GM19193 (cell line): ENCODE measurements around the gene SYPL2.

Experiments used
- POLR2A ChIP-seq: IDR thresholded peaks from 4 replicates; pipeline ENCODE4 v1.6.1; 2011; ENCODE audit not compliant: insufficient read depth, insufficient read length; ENCODE audit errors: extremely low read depth

Gene SYPL2

GRCh38 chr1:109499661-109500536 lies 33.6 kb downstream of the SYPL2 start:
- TF ChIP-seq POLR2A: no peak

GRCh38 chr1:109500941-109501381 lies 34.6 kb downstream of the SYPL2 start:
- no peak for TF ChIP-seq POLR2A

GRCh38 chr1:109501644-109502363 lies 35.5 kb downstream of the SYPL2 start:
- TF ChIP-seq POLR2A: no peak

- TF ChIP-seq POLR2A: no peak
These were observed 36.1 kb downstream of the SYPL2 start for GRCh38 chr1:109502364-109502851.

- no peak for TF ChIP-seq POLR2A
These were observed 37.6 kb downstream of the SYPL2 start for GRCh38 chr1:109503935-109504334.

- no peak for TF ChIP-seq POLR2A
These were observed 38.6 kb downstream of the SYPL2 start for GRCh38 chr1:109504974-109505373.

DNA sequence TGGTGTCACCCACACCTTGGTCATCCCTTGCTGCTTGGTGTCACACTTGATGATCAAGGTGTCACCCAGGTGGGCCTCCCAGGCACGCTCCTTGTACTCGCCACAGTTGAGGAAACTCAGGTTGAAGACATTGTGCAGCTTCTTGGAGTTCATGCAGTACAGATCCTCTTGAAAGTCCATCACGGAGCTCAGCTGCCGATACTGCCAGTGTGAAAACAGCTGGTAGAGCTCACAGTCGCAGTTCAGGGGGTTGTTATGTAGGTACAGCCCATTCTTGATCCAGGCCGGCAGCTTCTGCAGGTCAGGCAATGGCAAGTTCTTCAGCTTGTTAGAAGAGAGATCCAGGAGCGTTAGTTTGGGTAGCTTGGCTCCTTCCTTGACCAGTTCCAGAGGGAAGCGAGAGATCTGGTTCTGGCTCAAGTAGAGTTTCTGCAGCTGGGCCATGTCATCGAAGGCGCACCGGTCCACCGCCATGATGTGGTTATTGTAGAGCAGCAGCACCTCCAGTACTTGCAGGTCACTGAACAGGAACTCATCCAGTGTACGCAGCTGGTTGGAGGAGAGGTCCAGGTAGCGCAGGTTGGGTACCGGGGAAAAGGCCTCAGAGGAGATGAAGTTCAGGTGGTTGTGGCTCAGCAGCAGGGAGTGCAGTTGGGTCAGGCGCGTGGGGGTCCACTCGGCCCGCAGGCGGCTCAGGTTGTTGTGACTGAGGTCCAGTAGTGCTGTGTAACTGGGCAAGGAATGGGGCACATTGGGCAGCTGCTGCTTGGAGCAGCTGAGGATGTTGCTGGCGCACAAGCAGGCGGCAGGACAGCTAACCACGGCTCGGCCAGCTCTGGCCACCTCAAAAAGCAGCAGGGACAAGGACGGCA lies 41.9 kb downstream of the SYPL2 start:
- TF ChIP-seq POLR2A: no peak

DNA sequence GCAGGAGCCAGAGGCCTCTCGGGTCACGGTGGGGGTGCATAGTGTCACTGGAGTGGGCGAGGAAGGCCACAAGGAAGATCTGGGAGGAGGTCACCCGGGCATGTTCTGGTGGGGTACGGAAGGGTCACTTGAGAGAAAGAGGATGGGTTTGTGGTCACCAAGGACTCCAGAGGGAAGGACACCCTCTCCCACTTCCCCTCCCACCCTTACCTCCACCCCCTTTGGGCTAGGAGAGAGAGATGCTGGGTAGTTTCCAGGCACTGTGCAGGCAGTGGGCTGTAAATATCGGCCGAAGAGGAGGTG lies 42.5 kb downstream of the SYPL2 start:
- TF ChIP-seq POLR2A: no peak

DNA sequence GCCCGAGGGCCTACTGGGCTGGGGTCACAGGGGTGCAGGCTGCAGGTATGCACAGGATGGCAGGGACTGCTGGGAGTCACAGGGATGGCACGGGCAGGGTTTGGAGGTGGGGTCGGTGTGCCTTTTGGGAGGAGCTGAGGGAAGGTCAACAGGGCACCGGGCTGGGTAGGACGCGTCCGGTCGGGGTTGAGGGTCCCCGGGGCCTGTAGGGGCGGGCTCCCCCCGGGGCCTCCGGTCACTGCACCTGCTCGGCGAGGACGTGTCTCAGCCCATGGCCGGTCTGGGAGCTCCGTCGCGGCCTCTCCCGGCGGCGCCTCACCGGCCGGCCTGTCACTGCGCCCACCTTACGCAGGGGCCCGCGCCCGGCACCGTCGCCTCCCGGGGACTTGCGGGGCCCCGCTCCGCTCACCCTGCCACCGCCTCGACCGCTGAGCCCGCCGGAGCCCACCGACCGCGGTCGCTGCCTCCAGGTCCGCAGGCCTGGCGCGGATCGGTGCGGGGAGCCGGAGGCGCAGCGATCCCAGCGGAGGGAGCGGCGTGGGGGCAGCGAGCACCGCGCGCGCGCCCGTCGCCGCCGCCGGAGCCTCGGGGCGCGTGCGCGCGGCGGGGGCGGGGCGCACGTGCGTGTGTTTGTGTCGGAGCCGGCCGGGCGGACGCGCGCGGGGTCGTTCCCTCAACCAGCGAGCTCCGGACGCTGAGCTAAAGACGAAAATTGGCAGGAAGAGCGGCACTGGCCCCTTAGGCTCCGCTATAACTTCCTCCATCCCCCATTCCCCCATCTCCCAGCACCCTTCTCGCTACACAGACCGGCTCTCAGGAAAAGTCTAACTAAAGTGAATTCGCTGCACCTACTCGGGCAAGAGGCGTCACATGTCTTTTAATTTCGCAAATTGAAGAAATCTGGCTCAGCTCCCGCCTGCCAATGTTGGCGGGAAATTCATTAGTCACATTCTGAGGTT lies 43.1 kb downstream of the SYPL2 start, which contains the start of gene AMIGO1:
AMIGO1 (minus strand) TSS at position 552 of the 959 bp plus-strand sequence. CDS start 815 bp downstream, outside the sequence.
- no peak for TF ChIP-seq POLR2A

DNA sequence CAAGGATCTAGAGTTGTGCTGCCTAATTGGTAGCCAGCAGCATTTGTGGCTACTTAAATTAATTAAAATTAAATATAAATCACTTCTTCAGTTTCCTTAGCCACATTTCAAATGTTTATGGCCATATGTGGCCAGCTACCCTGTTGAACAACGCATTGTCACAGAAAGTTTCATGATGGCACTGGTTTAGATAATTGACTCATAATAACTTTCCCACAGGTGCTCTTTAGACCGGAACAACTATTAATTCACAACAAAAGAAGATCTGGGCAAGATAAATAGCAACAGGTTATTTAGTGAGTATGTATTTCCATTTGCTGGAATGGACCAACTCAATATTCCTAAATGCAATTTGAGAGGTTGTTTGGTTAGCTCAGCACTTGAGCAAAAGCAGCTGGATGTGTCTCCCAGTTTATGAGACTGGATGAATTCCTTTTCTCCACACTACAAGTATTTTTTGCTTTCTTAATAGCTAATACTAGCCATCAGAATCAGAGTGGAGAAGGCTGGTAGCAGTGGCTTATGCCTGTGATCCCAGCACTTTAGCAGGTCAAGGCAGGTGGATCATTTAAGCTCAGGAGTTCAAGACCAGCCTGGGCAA lies 46.9 kb downstream of the SYPL2 start:
- TF ChIP-seq POLR2A: no peak

DNA sequence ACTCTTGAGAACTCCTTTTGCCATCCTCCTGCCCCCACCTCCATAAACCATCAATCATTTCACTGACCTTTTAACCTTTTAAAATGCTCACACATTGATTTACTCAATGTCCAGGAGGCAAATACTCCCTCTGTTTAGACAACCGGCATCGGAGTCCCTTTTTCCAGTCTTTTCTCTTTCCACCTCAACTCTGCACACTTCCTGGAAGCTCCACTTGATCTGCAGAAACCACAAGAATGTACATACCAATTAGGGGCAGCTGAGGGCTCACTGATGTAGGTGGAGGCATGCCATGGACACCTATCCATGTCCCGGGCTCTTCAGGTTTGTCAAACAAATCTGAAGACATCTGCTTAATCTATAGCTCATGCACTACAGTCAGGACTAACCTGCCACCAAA lies 48.5 kb downstream of the SYPL2 start:
- no peak for TF ChIP-seq POLR2A

DNA sequence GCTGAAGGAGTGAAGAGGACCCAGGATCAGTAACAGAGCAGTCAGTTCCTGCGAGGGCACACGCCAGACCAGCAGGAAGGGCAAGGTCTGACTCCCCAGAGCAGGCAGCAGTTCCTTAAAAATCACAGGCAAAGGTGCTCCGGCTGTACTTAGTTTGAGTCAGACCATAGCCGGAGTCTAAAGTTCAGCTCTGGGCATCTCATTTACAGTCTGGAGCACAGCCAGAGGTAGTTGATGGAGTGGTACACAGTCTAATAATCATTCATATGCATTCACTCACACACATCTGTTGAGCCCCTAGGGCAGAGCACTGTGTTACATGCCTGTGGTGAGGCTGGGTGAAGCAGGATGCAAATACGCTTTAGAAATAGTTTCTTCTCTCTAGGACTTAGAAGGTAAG lies 50.5 kb downstream of the SYPL2 start:
- TF ChIP-seq POLR2A: no peak

GRCh38 chr1:109517337-109517736 lies 51.0 kb downstream of the SYPL2 start:
- TF ChIP-seq POLR2A: no peak

GRCh38 chr1:109521002-109521951 lies 54.9 kb downstream of the SYPL2 start:
- no peak for TF ChIP-seq POLR2A
